GM21367 (cell line): Measurements from ENCODE around the gene UMODL1.

Experiments used
- ATAC-seq: cut with Tn5 transposase; IDR thresholded peaks from one replicate; pipeline ENCODE4 v1.9.1; 2021; ENCODE audit not compliant: unreplicated experiment

Gene UMODL1

GRCh38 chr21:42182713-42183371 lies 111.7 kb downstream of the UMODL1 start:
- ATAC-seq, result no peak

- ATAC-seq, result no peak
Observed at GRCh38 chr21:42183374-42184266, 112.5 kb downstream of the UMODL1 start.

- ATAC-seq, result no peak
Observed at GRCh38 chr21:42186591-42186990, 115.5 kb downstream of the UMODL1 start.

DNA sequence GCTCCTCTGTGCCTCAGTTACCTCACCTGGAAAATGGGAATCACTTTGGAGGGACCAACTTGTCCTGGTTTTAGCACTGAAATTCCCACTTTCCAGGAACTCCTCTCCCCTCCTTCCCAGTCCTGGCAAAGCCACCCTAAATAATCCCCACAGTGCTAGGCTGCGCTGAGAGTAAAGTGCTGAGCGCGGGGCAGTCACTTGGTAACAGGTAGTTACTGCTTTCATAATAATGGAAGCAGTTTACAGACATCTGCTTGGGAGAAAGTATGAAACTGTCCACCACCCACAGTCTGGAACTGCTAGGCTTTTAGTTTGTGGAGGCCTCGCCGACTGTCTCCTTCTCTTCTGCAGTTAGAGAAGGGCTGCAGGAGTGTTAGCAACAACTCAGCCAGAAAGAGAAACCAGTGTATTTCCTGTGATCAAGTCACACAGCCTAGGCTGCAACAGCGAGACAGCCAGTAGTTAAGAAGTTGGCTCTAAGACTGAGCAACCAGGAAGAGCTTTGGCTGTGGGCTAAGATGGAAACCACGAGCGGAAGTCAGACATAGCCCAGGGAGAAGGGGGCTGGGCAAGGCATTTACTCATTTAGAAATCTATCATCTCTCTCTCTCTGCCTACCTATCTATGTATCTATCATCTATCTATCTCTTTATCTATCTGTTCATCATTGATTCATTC lies 117.0 kb downstream of the UMODL1 start:
- peak; percentile 96 for ATAC-seq

GRCh38 chr21:42188663-42189062 lies 117.5 kb downstream of the UMODL1 start:
- no peak for ATAC-seq

GRCh38 chr21:42189431-42189830 lies 118.3 kb downstream of the UMODL1 start:
- ATAC-seq, result no peak

- ATAC-seq, result no peak
Observed at GRCh38 chr21:42189860-42190485, 118.9 kb downstream of the UMODL1 start.

- ATAC-seq, result no peak
Observed at GRCh38 chr21:42190486-42190863, 119.4 kb downstream of the UMODL1 start.

GRCh38 chr21:42191064-42191463 lies 119.9 kb downstream of the UMODL1 start:
- no peak for ATAC-seq

DNA sequence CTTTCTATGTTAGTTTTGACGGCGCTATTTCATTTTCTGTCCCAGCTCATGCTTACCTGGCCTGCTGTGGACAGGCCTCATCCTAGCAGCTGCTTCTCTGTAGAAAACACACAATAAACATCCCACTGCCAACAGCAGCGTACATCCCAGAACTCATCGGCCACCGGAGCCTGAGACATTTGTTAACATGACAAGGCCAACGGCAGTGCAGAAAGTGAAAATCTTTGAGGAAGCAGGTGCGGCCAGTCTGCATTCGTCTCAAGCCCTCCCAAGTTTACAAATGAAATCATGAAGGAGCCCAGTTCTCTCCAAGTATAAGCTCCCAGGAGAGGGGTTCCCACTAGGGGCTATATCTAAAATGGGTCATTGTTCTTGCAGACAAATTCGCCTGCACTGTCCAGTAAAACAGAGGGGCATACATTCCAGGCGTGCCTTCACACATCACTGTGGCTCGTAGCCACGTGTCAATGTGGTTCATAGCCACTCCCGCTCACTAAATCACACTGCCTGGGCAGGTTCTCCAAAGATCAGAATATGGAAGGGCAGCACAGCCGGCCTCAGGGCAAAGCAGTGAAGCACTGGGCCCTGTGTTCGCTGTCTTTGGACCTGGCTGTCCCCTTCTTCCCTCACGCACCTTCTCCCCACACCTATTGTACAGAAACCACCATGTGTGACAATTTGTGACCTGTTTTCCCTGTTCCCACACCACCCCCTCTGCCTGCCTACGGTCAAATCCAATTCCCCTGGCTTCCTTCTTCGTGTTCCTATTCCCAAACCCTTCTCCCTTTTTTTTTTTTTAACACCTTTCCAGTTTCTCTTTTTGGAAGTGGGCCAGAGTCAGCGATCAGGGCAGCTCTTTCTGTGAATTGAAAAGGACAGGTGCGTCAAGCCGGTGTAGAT lies 120.8 kb downstream of the UMODL1 start:
- ATAC-seq, result no peak
